T47D (cell line): ENCODE results near the gene HOXC12.

Source experiments
- DNase-seq, 2 experiments: peaks; one replicate each; pipeline versions ENCODE4 v3.0.0 to v3.0.0-alpha.2; 2011 to 2012; ENCODE audit warnings: low read depth in 1 of 2, low spot score in 1 of 2
- JUND ChIP-seq: IDR thresholded peaks from 2 replicates; pipeline ENCODE4 v1.6.1; 2012; ENCODE audit warnings: low read depth
- in situ Hi-C: cut with HindIII; loops from 2 replicates; pipeline ENCODE4 v1.10.0; 2016; ENCODE audit warnings: low sequenced_read_pairs, low pct_unique_long_range_greater_than_20kb

The HOXC12 gene

GRCh38 chr12:53944907-53945847, 9.5 kb upstream of the HOXC12 start:
- TF ChIP-seq JUND: no peak
- in situ Hi-C loops: no loop called here
- DNase-seq: no peak

GRCh38 chr12:53947743-53948142, 7.0 kb upstream of the HOXC12 start:
- in situ Hi-C loops: no loop called here
- TF ChIP-seq JUND: no peak
- no peak for DNase-seq

- TF ChIP-seq JUND: no peak
- no peak for DNase-seq
- in situ Hi-C loops: no loop called here
Measured at GRCh38 chr12:53948650-53949593, 5.8 kb upstream of the HOXC12 start.

GRCh38 chr12:53949631-53950436, 4.9 kb upstream of the HOXC12 start:
- DNase-seq: peak in 1 of 2 experiments; percentile 48
- in situ Hi-C loops: no loop called here
- no peak for TF ChIP-seq JUND

- in situ Hi-C loops: no loop called here
Measured at GRCh38 chr12:53950437-53950773, 4.3 kb upstream of the HOXC12 start.

GRCh38 chr12:53950789-53951576, 3.7 kb upstream of the HOXC12 start:
- TF ChIP-seq JUND: no peak
- in situ Hi-C loops: no loop called here
- no peak for DNase-seq

More at GRCh38 chr12:53950437-53950773, 4.3 kb upstream of the HOXC12 start:
- TF ChIP-seq JUND: no peak
- peak; percentile 65 to 70 for DNase-seq

- in situ Hi-C loops: no loop called here
- no peak for DNase-seq
- TF ChIP-seq JUND: no peak
Measured at GRCh38 chr12:53951577-53952334, 2.9 kb upstream of the HOXC12 start.

- no peak for TF ChIP-seq JUND
- in situ Hi-C loops: no loop called here
- DNase-seq: no peak
Measured at GRCh38 chr12:53952335-53952694, 2.4 kb upstream of the HOXC12 start.

GRCh38 chr12:53952871-53953734, 1.6 kb upstream of the HOXC12 start:
- DNase-seq: peak; percentile 84 to 94
- in situ Hi-C loops: no loop called here
- TF ChIP-seq JUND: no peak
